Activated CD4-positive, alpha-beta T cell treated with anti-CD3 and anti-CD28 coated beads, Interleukin-2, amount 10 ng/mL, durations not matched to agents 24 days and 14 days (primary cell): ENCODE results near the gene SPSB1. TPM values are rescaled to one million over a fixed set of nuclear protein-coding genes. Genes with fewer than 3 reads are reported as not detected.

ENCODE experiments used
- DNase-seq: peaks from one replicate; pipeline ENCODE4 v3.0.0; 2022
- H3K27ac Mint-ChIP-seq: one replicate; pipeline ENCODE4 v1.8.0; 2022; ENCODE audit warnings: mild to moderate bottlenecking, mixed read lengths
- H3K27me3 Mint-ChIP-seq: one replicate; pipeline ENCODE4 v1.8.0; 2022; ENCODE audit warnings: mixed read lengths
- H3K36me3 Mint-ChIP-seq: one replicate; pipeline ENCODE4 v1.8.0; 2022; ENCODE audit warnings: low read depth, mild to moderate bottlenecking, mixed read lengths
- H3K4me1 Mint-ChIP-seq: one replicate; pipeline ENCODE4 v1.8.0; 2021; ENCODE audit warnings: mixed read lengths
- H3K4me3 Mint-ChIP-seq: one replicate; pipeline ENCODE4 v1.8.0; 2022; ENCODE audit warnings: mild to moderate bottlenecking, moderate library complexity, mixed read lengths
- H3K9me3 Mint-ChIP-seq: one replicate; pipeline ENCODE4 v1.8.0; 2021; ENCODE audit warnings: mixed read lengths
- intact Hi-C: fragments of 100-400 bp; cut with micrococcal nuclease; formaldehyde crosslinking; loops from one replicate; pipeline ENCODE4 v1.15.1; 2023
- total RNA-seq: library from RNA; stranded (reverse); gene quantifications from 2 replicates; pipeline ENCODE4 v1.2.3, GENCODE V29; 2022

Gene SPSB1
- total RNA-seq, 1 donor from 2014 or later = 6.2 TPM

GRCh38 chr1:9349331-9349851, 56.7 kb downstream of the SPSB1 start:
- no peaks in the 10 kb centered on the region for H3K27me3 Mint-ChIP-seq
- peaks cover 3% of the 10 kb centered on the region for H3K4me1 Mint-ChIP-seq
- no peak overlapping the region for H3K27ac Mint-ChIP-seq
- intact Hi-C loops = no loop called here
- DNase-seq = no peak
- no peak overlapping the region for H3K4me3 Mint-ChIP-seq
- H3K36me3 Mint-ChIP-seq = peaks cover 2% of the 10 kb centered on the region
- no peaks in the 10 kb centered on the region for H3K9me3 Mint-ChIP-seq

- Mint-ChIP-seq H3K9me3 (no peaks in the 10 kb centered on the region), H3K4me1 (peaks cover 3% of the 10 kb centered on the region), H3K27me3 (no peaks in the 10 kb centered on the region), H3K4me3 (no peak overlapping the region), H3K27ac (no peak overlapping the region), H3K36me3 (peaks cover 2% of the 10 kb centered on the region)
- intact Hi-C loops = no loop called here
- no peak for DNase-seq
These were observed 57.6 kb downstream of the SPSB1 start for GRCh38 chr1:9350013-9350908.

- DNase-seq = no peak
- no peaks in the 10 kb centered on the region for H3K27me3 Mint-ChIP-seq
- H3K4me3 Mint-ChIP-seq = no peak overlapping the region
- peaks cover 3% of the 10 kb centered on the region for H3K4me1 Mint-ChIP-seq
- no peak overlapping the region for H3K27ac Mint-ChIP-seq
- H3K36me3 Mint-ChIP-seq = peaks cover 4% of the 10 kb centered on the region
- no peaks in the 10 kb centered on the region for H3K9me3 Mint-ChIP-seq
- intact Hi-C loops = no loop called here
These were observed 58.3 kb downstream of the SPSB1 start for GRCh38 chr1:9350960-9351359.

GRCh38 chr1:9351654-9352271, 59.1 kb downstream of the SPSB1 start:
- peaks cover 6% of the 10 kb centered on the region for H3K4me1 Mint-ChIP-seq
- no peak overlapping the region for H3K27ac Mint-ChIP-seq

GRCh38 chr1:9352377-9353134, 59.9 kb downstream of the SPSB1 start:
- Mint-ChIP-seq H3K9me3 (no peaks in the 10 kb centered on the region), H3K4me1 (peaks cover 7% of the 10 kb centered on the region), H3K27me3 (no peaks in the 10 kb centered on the region), H3K27ac (no peak overlapping the region), H3K4me3 (no peak overlapping the region), H3K36me3 (peaks cover 11% of the 10 kb centered on the region)
- intact Hi-C loops = no loop called here
- no peak for DNase-seq

More at GRCh38 chr1:9351654-9352271, 59.1 kb downstream of the SPSB1 start:
- Mint-ChIP-seq H3K4me3 (no peak overlapping the region), H3K27me3 (no peaks in the 10 kb centered on the region), H3K36me3 (peaks cover 7% of the 10 kb centered on the region), H3K9me3 (no peaks in the 10 kb centered on the region)
- intact Hi-C loops = no loop called here
- no peak for DNase-seq

DNA sequence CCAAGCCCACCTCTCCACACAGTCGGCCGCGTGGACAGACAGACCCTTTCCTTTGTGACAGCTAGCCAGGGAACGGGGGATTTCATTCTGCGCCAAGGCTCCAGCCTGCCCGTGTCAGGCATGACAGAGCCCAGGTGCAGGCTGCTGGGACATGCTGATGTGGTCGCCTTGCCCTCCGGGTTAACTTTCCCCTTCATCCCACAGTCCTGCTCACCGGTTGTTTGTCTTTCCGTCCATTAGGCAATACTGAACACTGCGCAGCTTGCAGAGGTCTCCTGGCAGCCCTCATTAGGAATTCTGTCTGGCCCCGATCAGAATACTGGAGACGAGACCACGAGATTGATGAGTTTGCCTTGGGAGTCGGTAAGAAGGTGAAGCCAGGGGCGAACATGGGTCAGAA, 62.8 kb downstream of the SPSB1 start:
- Mint-ChIP-seq H3K4me1 (peaks cover 7% of the 10 kb centered on the region), H3K9me3 (no peaks in the 10 kb centered on the region), H3K36me3 (peaks cover 9% of the 10 kb centered on the region), H3K27me3 (no peaks in the 10 kb centered on the region), H3K27ac (no peak overlapping the region), H3K4me3 (no peak overlapping the region)
- no peak for DNase-seq
- intact Hi-C loops = no loop called here

- H3K36me3 Mint-ChIP-seq = peaks cover 9% of the 10 kb centered on the region
- H3K4me3 Mint-ChIP-seq = no peak overlapping the region
- no peaks in the 10 kb centered on the region for H3K27me3 Mint-ChIP-seq
- no peak overlapping the region for H3K27ac Mint-ChIP-seq
- no peak for DNase-seq
- intact Hi-C loops = no loop called here
- no peaks in the 10 kb centered on the region for H3K9me3 Mint-ChIP-seq
- peaks cover 7% of the 10 kb centered on the region for H3K4me1 Mint-ChIP-seq
These were observed 63.3 kb downstream of the SPSB1 start for GRCh38 chr1:9356021-9356420.

- Mint-ChIP-seq H3K4me1 (peaks cover 3% of the 10 kb centered on the region), H3K4me3 (no peak overlapping the region), H3K27ac (no peak overlapping the region), H3K27me3 (no peaks in the 10 kb centered on the region), H3K9me3 (no peaks in the 10 kb centered on the region), H3K36me3 (peaks cover 9% of the 10 kb centered on the region)
- DNase-seq = no peak
- intact Hi-C loops = no loop called here
These were observed 64.3 kb downstream of the SPSB1 start for GRCh38 chr1:9356829-9357466.

- Mint-ChIP-seq H3K27me3 (no peaks in the 10 kb centered on the region), H3K36me3 (peaks cover 9% of the 10 kb centered on the region), H3K4me1 (peaks cover 3% of the 10 kb centered on the region), H3K27ac (no peak overlapping the region), H3K9me3 (no peaks in the 10 kb centered on the region), H3K4me3 (no peak overlapping the region)
- intact Hi-C loops = no loop called here
- DNase-seq = no peak
These were observed 65.3 kb downstream of the SPSB1 start for GRCh38 chr1:9357958-9358357.

GRCh38 chr1:9360371-9361064, 67.8 kb downstream of the SPSB1 start:
- intact Hi-C loops = no loop called here
- Mint-ChIP-seq H3K36me3 (peaks cover 9% of the 10 kb centered on the region), H3K4me3 (no peak overlapping the region), H3K4me1 (peaks cover 3% of the 10 kb centered on the region), H3K9me3 (no peaks in the 10 kb centered on the region), H3K27me3 (no peaks in the 10 kb centered on the region), H3K27ac (no peak overlapping the region)
- DNase-seq = no peak

GRCh38 chr1:9361630-9362260, 69.1 kb downstream of the SPSB1 start:
- Mint-ChIP-seq H3K27me3 (no peaks in the 10 kb centered on the region), H3K27ac (no peak overlapping the region), H3K36me3 (peaks cover 4% of the 10 kb centered on the region), H3K4me3 (no peak overlapping the region), H3K4me1 (peaks cover under 1% of the 10 kb centered on the region), H3K9me3 (no peaks in the 10 kb centered on the region)
- no peak for DNase-seq
- intact Hi-C loops = no loop called here

DNA sequence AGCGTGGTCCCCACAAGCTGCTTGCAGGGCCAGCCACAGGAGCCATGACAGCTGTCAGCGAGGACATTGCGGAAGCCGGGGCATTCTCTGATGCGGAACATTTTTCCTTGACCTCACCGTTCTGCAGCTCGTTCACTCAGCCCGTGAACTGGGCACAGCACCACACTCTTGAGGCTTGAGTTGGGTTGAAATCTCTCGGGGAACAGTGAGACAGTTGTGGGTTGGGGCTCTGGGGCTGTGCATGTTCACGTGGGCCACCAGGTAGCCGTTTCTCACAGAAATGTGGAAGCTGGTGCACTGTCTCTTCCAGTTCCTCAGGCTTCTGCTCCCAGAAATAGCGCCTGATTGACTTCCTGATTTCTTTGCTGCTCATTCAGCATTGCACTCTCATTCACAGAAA, 69.8 kb downstream of the SPSB1 start:
- Mint-ChIP-seq H3K27ac (no peak overlapping the region), H3K36me3 (peaks cover under 1% of the 10 kb centered on the region), H3K27me3 (no peaks in the 10 kb centered on the region), H3K9me3 (no peaks in the 10 kb centered on the region), H3K4me1 (no peaks in the 10 kb centered on the region), H3K4me3 (no peak overlapping the region)
- no peak for DNase-seq
- intact Hi-C loops = no loop called here

DNA sequence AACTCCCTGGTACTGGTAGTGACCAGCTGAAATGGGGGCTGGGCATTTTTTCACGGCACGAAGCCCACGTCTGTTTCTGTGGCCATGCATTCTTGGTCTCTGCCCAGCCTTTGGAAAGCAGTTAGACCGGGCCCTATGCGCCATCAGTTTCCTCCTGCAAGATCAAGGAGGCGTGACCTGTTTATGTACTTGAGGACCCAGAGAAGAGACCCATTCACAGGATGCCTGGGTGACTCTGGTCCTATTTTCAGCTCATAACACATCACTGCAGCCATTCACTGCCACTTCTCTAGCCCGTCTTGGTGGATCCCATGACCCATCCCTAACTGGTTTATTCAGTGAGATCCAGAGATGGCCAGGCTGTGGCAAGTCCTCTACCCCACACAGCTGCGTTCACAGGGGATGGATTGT, 70.4 kb downstream of the SPSB1 start:
- no peak overlapping the region for H3K4me3 Mint-ChIP-seq
- H3K9me3 Mint-ChIP-seq = no peaks in the 10 kb centered on the region
- H3K4me1 Mint-ChIP-seq = peaks cover under 1% of the 10 kb centered on the region
- H3K36me3 Mint-ChIP-seq = peaks cover 3% of the 10 kb centered on the region
- H3K27me3 Mint-ChIP-seq = no peaks in the 10 kb centered on the region
- H3K27ac Mint-ChIP-seq = no peak overlapping the region
- DNase-seq = no peak
- intact Hi-C loops = no loop called here
